H1 (cell line): Measurements from ENCODE around the gene PCDHGA1. TPM values are rescaled to one million over a fixed set of nuclear protein-coding genes. Genes with fewer than 3 reads are reported as not detected.

Experiments
- CTCF ChIA-PET: fragments of 300-600 bp; sonication (Branson Sonifier 250); formaldehyde crosslinking; loops from one replicate; lab custom pipeline; 2021; ENCODE audit not compliant: partially characterized antibody; lab: Charles Lee
- POLR2A ChIA-PET: fragments of 300-600 bp; sonication (Branson Sonifier 250); formaldehyde crosslinking; loops from one replicate; lab custom pipeline; 2021; ENCODE audit warnings: inconsistent platforms; ENCODE audit not compliant: partially characterized antibody; lab: Charles Lee
- DNase-seq, 2 experiments: peaks; one replicate each; pipeline versions ENCODE4 v3.0.0 to v3.0.0-alpha.2; 2010 to 2022; ENCODE audit warnings: low spot score in 2 of 2, low read depth in 1 of 2, mixed read lengths in 1 of 2
- FAIRE-seq: peaks from 2 replicates; lab custom pipeline; 2011; peaks lifted over from hg19 to GRCh38; lab: Jason Lieb, UNC
- H2AFZ ChIP-seq: 2 replicates; pipeline ENCODE4 v1.8.1; 2012; ENCODE audit warnings: low read length, inconsistent platforms
- H2AK5ac ChIP-seq: 2 replicates; pipeline ENCODE4 v1.6.1; 2013; ENCODE audit warnings: low read depth, low read length
- H2BK120ac ChIP-seq: replicated peaks from 2 replicates; pipeline ENCODE3; 2013; ENCODE audit warnings: low read depth, low read length, inconsistent platforms
- H2BK12ac ChIP-seq: 2 replicates; pipeline ENCODE4 v1.6.1; 2013; ENCODE audit warnings: low read depth, low read length
- H2BK15ac ChIP-seq: 2 replicates; pipeline ENCODE4 v1.6.1; 2013; ENCODE audit warnings: low read length
- H2BK20ac ChIP-seq: 2 replicates; pipeline ENCODE4 v1.6.1; 2013; ENCODE audit warnings: low read length
- H2BK5ac ChIP-seq: 2 replicates; pipeline ENCODE4 v1.6.1; 2013; ENCODE audit warnings: low read depth, low read length
- H3K14ac ChIP-seq: 2 replicates; pipeline ENCODE4 v1.6.1; 2013; ENCODE audit warnings: inconsistent platforms; ENCODE audit not compliant: insufficient read length
- H3K18ac ChIP-seq: 2 replicates; pipeline ENCODE4 v1.6.1; 2013; ENCODE audit warnings: low read length; ENCODE audit errors: extremely low read depth
- H3K23ac ChIP-seq: 2 replicates; pipeline ENCODE4 v1.6.1; 2013; ENCODE audit warnings: inconsistent platforms; ENCODE audit not compliant: insufficient read length
- H3K23me2 ChIP-seq: 2 replicates; pipeline ENCODE4 v1.6.1; 2013; ENCODE audit warnings: low read depth, low read length
- H3K27ac ChIP-seq: 2 replicates; pipeline ENCODE4 v1.6.1; 2011; ENCODE audit warnings: low read depth, low read length, inconsistent platforms
- H3K27me3 ChIP-seq, 4 experiments: replicated peaks in 1 of 4; 1 replicate in 1 of 4; 2 replicates in 3 of 4; pipeline versions ENCODE4 v1.6.1 to v1.8.1; 2011 to 2013; ENCODE audit warnings: low read length in 3 of 4, mild to moderate bottlenecking in 3 of 4, inconsistent platforms in 2 of 4, mixed read lengths in 2 of 4, moderate library complexity in 1 of 4; ENCODE audit not compliant: control insufficient read depth in 3 of 4, insufficient read depth in 3 of 4; ENCODE audit errors: extremely low read depth in 1 of 4
- H3K36me3 ChIP-seq, 4 experiments: 2 replicates each; pipeline versions ENCODE4 v1.6.1 to v1.8.1; 2011 to 2013; ENCODE audit warnings: mild to moderate bottlenecking in 4 of 4, low read length in 3 of 4, moderate library complexity in 2 of 4, control low read depth in 1 of 4, inconsistent platforms in 1 of 4; ENCODE audit not compliant: insufficient read depth in 4 of 4, control insufficient read depth in 2 of 4
- H3K4ac ChIP-seq: replicated peaks from 2 replicates; pipeline ENCODE3; 2013; ENCODE audit warnings: low read length, low read depth, mixed read lengths, inconsistent platforms; ENCODE audit not compliant: insufficient read length
- H3K4me1 ChIP-seq, 4 experiments: replicated peaks in 1 of 4; 1 replicate in 1 of 4; 2 replicates in 3 of 4; pipeline versions ENCODE4 v1.6.1 to v1.8.1; 2011 to 2013; ENCODE audit warnings: low read length in 3 of 4, inconsistent platforms in 2 of 4, mixed read lengths in 1 of 4; ENCODE audit not compliant: insufficient read depth in 4 of 4, control insufficient read depth in 3 of 4
- H3K4me2 ChIP-seq, 2 experiments: 2 replicates each; pipeline versions ENCODE4 v1.6.1 to v1.8.1; 2011 to 2013; ENCODE audit warnings: low read depth in 2 of 2, low read length in 2 of 2, control low read depth in 1 of 2, inconsistent platforms in 1 of 2, mild to moderate bottlenecking in 1 of 2; ENCODE audit not compliant: insufficient read depth in 1 of 2
- H3K4me3 ChIP-seq, 4 experiments: fragments of 200-600, 300-600 bp in 1 of 4; sonication (generic), shearing (Covaris generic), sonication (Bioruptor Twin) in 1 of 4; 2 replicates each; pipeline versions ENCODE4 v1.5.1 to v1.8.1; 2011 to 2016; ENCODE audit warnings: low read length in 4 of 4, low read depth in 3 of 4, control low read depth in 2 of 4, inconsistent platforms in 2 of 4, mild to moderate bottlenecking in 2 of 4, mixed read lengths in 1 of 4, moderate library complexity in 1 of 4; ENCODE audit not compliant: insufficient read depth in 2 of 4; ENCODE audit errors: extremely low read depth in 1 of 4
- H3K56ac ChIP-seq: replicated peaks from 2 replicates; pipeline ENCODE3; 2013; ENCODE audit warnings: low read depth, mild to moderate bottlenecking, mixed read lengths, low read length, inconsistent platforms; ENCODE audit not compliant: insufficient read length
- H3K79me1 ChIP-seq: 2 replicates; pipeline ENCODE4 v1.6.1; 2013; ENCODE audit warnings: low read depth, low read length, control low read depth
- H3K79me2 ChIP-seq, 2 experiments: 2 replicates each; pipeline versions ENCODE4 v1.6.1 to v1.8.1; 2012 to 2013; ENCODE audit warnings: low read length in 2 of 2, mild to moderate bottlenecking in 2 of 2, inconsistent platforms in 1 of 2; ENCODE audit not compliant: insufficient read depth in 2 of 2, control insufficient read depth in 1 of 2
- H3K9ac ChIP-seq, 4 experiments: replicated peaks in 1 of 4; 1 replicate in 1 of 4; 2 replicates in 3 of 4; pipeline versions ENCODE4 v1.6.1 to v1.8.1; 2011 to 2013; ENCODE audit warnings: low read depth in 3 of 4, low read length in 3 of 4, control low read depth in 2 of 4, mild to moderate bottlenecking in 2 of 4, moderate library complexity in 2 of 4, inconsistent platforms in 1 of 4; ENCODE audit errors: extremely low read depth in 1 of 4
- H3K9me3 ChIP-seq, 2 experiments: 2 replicates each; pipeline versions ENCODE4 v1.6.1 to v1.8.1; 2012 to 2013; ENCODE audit warnings: mild to moderate bottlenecking in 2 of 2, moderate library complexity in 2 of 2, control low read depth in 1 of 2, inconsistent platforms in 1 of 2, low read depth in 1 of 2, low read length in 1 of 2, mixed read lengths in 1 of 2; ENCODE audit not compliant: insufficient read depth in 2 of 2
- H4K20me1 ChIP-seq, 2 experiments: replicated peaks in 1 of 2; 2 replicates each; pipeline versions ENCODE3 to v1.8.1; 2011 to 2013; ENCODE audit warnings: inconsistent platforms in 2 of 2, low read length in 2 of 2, mild to moderate bottlenecking in 1 of 2; ENCODE audit not compliant: insufficient read depth in 2 of 2, control insufficient read depth in 1 of 2
- H4K5ac ChIP-seq: 2 replicates; pipeline ENCODE4 v1.6.1; 2013; ENCODE audit warnings: low read length, low read depth, mixed read lengths, inconsistent platforms; ENCODE audit not compliant: insufficient read length
- H4K8ac ChIP-seq: 2 replicates; pipeline ENCODE4 v1.8.0; 2013; ENCODE audit warnings: mild to moderate bottlenecking, moderate library complexity, low read length, inconsistent platforms; ENCODE audit not compliant: insufficient read depth; ENCODE audit errors: extremely low read depth
- H4K91ac ChIP-seq: replicated peaks from 2 replicates; pipeline ENCODE3; 2013; ENCODE audit warnings: low read length, mixed read lengths, inconsistent platforms; ENCODE audit not compliant: insufficient read length
- CTCF ChIP-seq, 3 experiments: IDR thresholded peaks; 1 replicate in 2 of 3; 2 replicates in 1 of 3; pipeline versions ENCODE4 v1.5.1 to v1.6.1; 2011; ENCODE audit warnings: low read length in 3 of 3, mild to moderate bottlenecking in 3 of 3, inconsistent platforms in 2 of 3, low read depth in 1 of 3, moderate library complexity in 1 of 3; ENCODE audit not compliant: insufficient read depth in 1 of 3; ENCODE audit errors: control extremely low read depth in 1 of 3
- KDM1A ChIP-seq: fragments of 200-600, 300-600 bp; sonication (generic); IDR thresholded peaks from 2 replicates; pipeline ENCODE4 v1.7.1; 2016; ENCODE audit warnings: mild to moderate bottlenecking, low read length, borderline replicate concordance
- MAFK ChIP-seq: IDR thresholded peaks from 2 replicates; pipeline ENCODE4 v1.6.1; 2012; ENCODE audit warnings: low read depth, mild to moderate bottlenecking, improper control_type of control experiment, low read length
- RAD21 ChIP-seq, 2 experiments: IDR thresholded peaks in 1 of 2; conservative IDR thresholded peaks in 1 of 2; 2 replicates each; pipeline ENCODE4 v1.6.1; 2011; ENCODE audit warnings: low read depth in 2 of 2, low read length in 2 of 2, improper control_type of control experiment in 1 of 2, inconsistent platforms in 1 of 2, mild to moderate bottlenecking in 1 of 2, moderate library complexity in 1 of 2
- ZNF274 ChIP-seq: IDR thresholded peaks from 2 replicates; pipeline ENCODE4 v1.7.0; 2012; ENCODE audit warnings: low read length, borderline replicate concordance; ENCODE audit errors: extremely low read depth
- WGBS, 2 experiments: shearing (Covaris generic) in 1 of 2; methylation state at CpG; one replicate each; pipeline versions ENCODE4 v1.1.6 to v1.1.7; 2013 to 2015; ENCODE audit warnings: low lambda C conversion rate in 2 of 2, mixed read lengths in 2 of 2, inconsistent platforms in 1 of 2, low coverage in 1 of 2, missing lambda C conversion rate in 1 of 2; ENCODE audit not compliant: insufficient replicate concordance in 2 of 2, insufficient coverage in 1 of 2, insufficient read length in 1 of 2; ENCODE audit errors: extremely low coverage in 1 of 2, missing lambda C conversion rate in 1 of 2; 5-methylcytosine and 5-hydroxymethylcytosine counted together
- polyA plus RNA-seq, 7 experiments: library from polyadenylated mRNA; depleted of rRNA in 3 of 7; stranded (reverse) in 5 of 7; unstranded in 2 of 7; fragments of >200 nt in 5 of 7; fragments of 200-250 nt in 2 of 7; gene quantifications; 1 replicate in 5 of 7; 2 replicates in 1 of 7; 4 replicates in 1 of 7; pipeline versions ENCODE4 v1.2.1 to v1.2.3, GENCODE V29; 2011 to 2013; ENCODE audit warnings: missing spikeins in 2 of 7, mixed read lengths in 2 of 7
- total RNA-seq: library from RNA; stranded (reverse); fragmentation: NEBNext Ultra II Directional; extraction: Animal tissue kit (Norgen Biotek cat#: 25700); gene quantifications from 2 replicates; pipeline ENCODE4 v1.2.1, GENCODE V29; 2021

The PCDHGA1 gene
- total and polyA plus RNA-seq, 2 of the 8 experiments (the other 6 are each of a cell fraction or from before 2014, with no cell fraction given) = 0.57 to 0.89 TPM

GRCh38 chr5:141402553-141403243 lies 72.4 kb downstream of the PCDHGA1 start, which contains the start of gene PCDHGA9:
Gene PCDHGA9 (plus strand): TSS chr5:141402778. CDS start chr5:141402953, 175 bp downstream.
- H2BK120ac ChIP-seq = no peak within 1 kb of the TSS
- no peak for TF ChIP-seq KDM1A
- no peak for TF ChIP-seq MAFK
- peak; percentile 33 to 46 for TF ChIP-seq RAD21 (IDR thresholded peaks at IDR 0.05 in 1 of 2, conservative IDR thresholded peaks at IDR 0.05 in 1 of 2; ENCODE audit: low read depth in 2 of 2, low read length in 2 of 2)
- TF ChIP-seq CTCF (IDR thresholded peaks at IDR 0.05; ENCODE audit: control extremely low read depth in 1 of 3, insufficient read depth in 1 of 3, low read depth in 1 of 3, low read length in 3 of 3) = peak in 2 of 3 experiments; percentile 21 to 35; a peak in 3 of 4 replicates
- no peak for TF ChIP-seq ZNF274
- no peak within 1 kb of the TSS for H3K9ac ChIP-seq
- ChIA-PET POLR2A (no interaction called here), CTCF (interaction anchor here (0.6 to 23.3 kb wide), 17 partner anchors 10 to 247 kb away, joined by 3 to 1236 read pairs (median 4); partner anchors contain the start of genes PCDHGA10, PCDHGA11, PCDHGA8 and PCDHGB1)
- no peak within 1 kb of the TSS for H3K4ac ChIP-seq
- H3K79me1 ChIP-seq = no peaks in the 10 kb centered on the region
- H4K91ac ChIP-seq = no peak within 1 kb of the TSS
- H2BK15ac ChIP-seq = no peak within 1 kb of the TSS
- no peak for DNase-seq
- WGBS, 2 experiments = 94% methylated on average over 26 of the region's 27 CpGs; no CpG with 5 or more reads in 1 of the 2 experiments
- H3K4me1 ChIP-seq = no peaks in the 10 kb centered on the region
- H4K8ac ChIP-seq = no peak within 1 kb of the TSS
- FAIRE-seq = no peak
- H3K9me3 ChIP-seq = peaks cover 26 to 43% of the 10 kb centered on the region in 2 experiments
- no peak within 1 kb of the TSS for H4K5ac ChIP-seq
- no peak within 1 kb of the TSS for H2AK5ac ChIP-seq
- H3K36me3 ChIP-seq = peaks cover 0 to 12% (median 0%) of the 10 kb centered on the region in 4 experiments; a peak in 1 of 8 replicates
- no peak within 1 kb of the TSS for H2BK12ac ChIP-seq
- H3K18ac ChIP-seq = no peak within 1 kb of the TSS
- H2BK20ac ChIP-seq = no peak within 1 kb of the TSS
- H2BK5ac ChIP-seq = no peak within 1 kb of the TSS
- no peak within 1 kb of the TSS for H2AFZ ChIP-seq
- no peaks in the 10 kb centered on the region for H3K79me2 ChIP-seq
- H3K4me3 ChIP-seq = no peak within 1 kb of the TSS
- no peaks in the 10 kb centered on the region for H4K20me1 ChIP-seq
- no peak within 1 kb of the TSS for H3K23ac ChIP-seq
- no peak within 1 kb of the TSS for H3K56ac ChIP-seq
- H3K4me2 ChIP-seq = no peak within 1 kb of the TSS
- no peak within 1 kb of the TSS for H3K27ac ChIP-seq
- no peak within 1 kb of the TSS for H3K14ac ChIP-seq
- H3K23me2 ChIP-seq = no peaks in the 10 kb centered on the region
- no peaks in the 10 kb centered on the region for H3K27me3 ChIP-seq
